ENCODE measurements around the gene FADS1. TPM values are rescaled to one million over a fixed set of nuclear protein-coding genes. Genes with fewer than 3 reads are reported as not detected.

The FADS1 gene
- total and polyA plus RNA-seq, 2 of the 13 experiments (the other 11 are each of a cell fraction or from before 2014, with no cell fraction given) = 91.8 to 108 TPM

DNA sequence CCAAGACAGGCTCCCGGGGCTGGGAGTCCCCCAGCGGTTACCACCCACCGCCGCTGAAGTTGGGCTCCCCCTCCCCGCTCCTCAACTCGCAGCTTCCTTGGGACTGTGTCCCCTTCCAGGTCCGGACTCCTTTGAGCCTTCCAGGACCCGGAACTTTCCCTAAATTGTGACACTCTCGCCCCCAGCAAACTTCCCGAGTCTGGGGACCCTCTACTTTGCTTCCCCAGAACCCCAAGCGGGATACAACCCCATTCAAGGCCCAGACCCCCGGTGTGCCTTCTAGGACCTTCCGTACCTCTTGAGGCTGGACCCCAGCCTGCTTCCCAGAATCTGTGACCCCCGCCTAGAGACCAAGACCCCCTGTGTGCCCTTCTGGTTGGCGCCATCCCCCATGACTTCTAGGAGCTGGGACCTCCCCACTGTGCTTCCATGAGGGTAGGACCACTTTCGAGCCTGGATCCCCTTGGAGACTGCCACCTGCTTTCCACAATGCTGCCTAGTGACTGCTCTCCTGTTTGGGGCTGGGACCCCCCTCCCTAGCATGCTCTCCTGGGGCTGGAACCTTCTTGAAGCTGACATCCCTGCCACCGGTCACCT, 63.8 kb downstream of the FADS1 start (continued):
- TF ChIP-seq, protein P1, sequence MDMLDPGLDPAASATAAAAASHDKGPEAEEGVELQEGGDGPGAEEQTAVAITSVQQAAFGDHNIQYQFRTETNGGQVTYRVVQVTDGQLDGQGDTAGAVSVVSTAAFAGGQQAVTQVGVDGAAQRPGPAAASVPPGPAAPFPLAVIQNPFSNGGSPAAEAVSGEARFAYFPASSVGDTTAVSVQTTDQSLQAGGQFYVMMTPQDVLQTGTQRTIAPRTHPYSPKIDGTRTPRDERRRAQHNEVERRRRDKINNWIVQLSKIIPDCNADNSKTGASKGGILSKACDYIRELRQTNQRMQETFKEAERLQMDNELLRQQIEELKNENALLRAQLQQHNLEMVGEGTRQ (IDR thresholded peaks at IDR 0.05; ENCODE audit: low read depth, low read length) = no peak
- TF ChIP-seq, protein P1 (CRISPR knock-in tag; IDR thresholded peaks at IDR 0.05; ENCODE audit: borderline replicate concordance) = no peak
- TF ChIP-seq, protein P2, sequence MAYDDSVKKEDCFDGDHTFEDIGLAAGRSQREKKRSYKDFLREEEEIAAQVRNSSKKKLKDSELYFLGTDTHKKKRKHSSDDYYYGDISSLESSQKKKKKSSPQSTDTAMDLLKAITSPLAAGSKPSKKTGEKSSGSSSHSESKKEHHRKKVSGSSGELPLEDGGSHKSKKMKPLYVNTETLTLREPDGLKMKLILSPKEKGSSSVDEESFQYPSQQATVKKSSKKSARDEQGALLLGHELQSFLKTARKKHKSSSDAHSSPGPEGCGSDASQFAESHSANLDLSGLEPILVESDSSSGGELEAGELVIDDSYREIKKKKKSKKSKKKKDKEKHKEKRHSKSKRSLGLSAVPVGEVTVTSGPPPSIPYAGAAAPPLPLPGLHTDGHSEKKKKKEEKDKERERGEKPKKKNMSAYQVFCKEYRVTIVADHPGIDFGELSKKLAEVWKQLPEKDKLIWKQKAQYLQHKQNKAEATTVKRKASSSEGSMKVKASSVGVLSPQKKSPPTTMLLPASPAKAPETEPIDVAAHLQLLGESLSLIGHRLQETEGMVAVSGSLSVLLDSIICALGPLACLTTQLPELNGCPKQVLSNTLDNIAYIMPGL (CRISPR knock-in tag; IDR thresholded peaks at IDR 0.05; ENCODE audit: borderline replicate concordance in 1 of 2, low read depth in 1 of 2) = peak in 1 of 2 experiments; percentile 6; a peak in 1 of 4 replicates
- TF ChIP-seq ZNF121 (CRISPR knock-in tag; IDR thresholded peaks at IDR 0.05) (no peak), ZNF468 (CRISPR knock-in tag; IDR thresholded peaks at IDR 0.05) (0 out of 2 replicates have a peak, but pooled peaks have one; percentile 42), ZNF720 (CRISPR knock-in tag; IDR thresholded peaks at IDR 0.05) (no peak), KDM6A (CRISPR knock-in tag; IDR thresholded peaks at IDR 0.05; ENCODE audit: low read depth) (no peak), PAWR (CRISPR knock-in tag; IDR thresholded peaks at IDR 0.05; ENCODE audit: borderline replicate concordance) (no peak), DNMT1 (CRISPR knock-in tag; IDR thresholded peaks at IDR 0.05) (0 out of 2 replicates have a peak, but pooled peaks have one; percentile 34), ZNF552 (CRISPR knock-in tag; IDR thresholded peaks at IDR 0.05; ENCODE audit: borderline replicate concordance) (no peak), SETDB1 (CRISPR knock-in tag; IDR thresholded peaks at IDR 0.05; ENCODE audit: borderline replicate concordance) (no peak), ZNF891 (CRISPR knock-in tag; IDR thresholded peaks at IDR 0.05) (no peak), ZNF143 (CRISPR knock-in tag; IDR thresholded peaks at IDR 0.05) (no peak)
- TF ChIP-seq, protein P3, sequence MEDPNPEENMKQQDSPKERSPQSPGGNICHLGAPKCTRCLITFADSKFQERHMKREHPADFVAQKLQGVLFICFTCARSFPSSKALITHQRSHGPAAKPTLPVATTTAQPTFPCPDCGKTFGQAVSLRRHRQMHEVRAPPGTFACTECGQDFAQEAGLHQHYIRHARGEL (CRISPR knock-in tag; IDR thresholded peaks at IDR 0.05) = no peak
- TF ChIP-seq, protein P4, sequence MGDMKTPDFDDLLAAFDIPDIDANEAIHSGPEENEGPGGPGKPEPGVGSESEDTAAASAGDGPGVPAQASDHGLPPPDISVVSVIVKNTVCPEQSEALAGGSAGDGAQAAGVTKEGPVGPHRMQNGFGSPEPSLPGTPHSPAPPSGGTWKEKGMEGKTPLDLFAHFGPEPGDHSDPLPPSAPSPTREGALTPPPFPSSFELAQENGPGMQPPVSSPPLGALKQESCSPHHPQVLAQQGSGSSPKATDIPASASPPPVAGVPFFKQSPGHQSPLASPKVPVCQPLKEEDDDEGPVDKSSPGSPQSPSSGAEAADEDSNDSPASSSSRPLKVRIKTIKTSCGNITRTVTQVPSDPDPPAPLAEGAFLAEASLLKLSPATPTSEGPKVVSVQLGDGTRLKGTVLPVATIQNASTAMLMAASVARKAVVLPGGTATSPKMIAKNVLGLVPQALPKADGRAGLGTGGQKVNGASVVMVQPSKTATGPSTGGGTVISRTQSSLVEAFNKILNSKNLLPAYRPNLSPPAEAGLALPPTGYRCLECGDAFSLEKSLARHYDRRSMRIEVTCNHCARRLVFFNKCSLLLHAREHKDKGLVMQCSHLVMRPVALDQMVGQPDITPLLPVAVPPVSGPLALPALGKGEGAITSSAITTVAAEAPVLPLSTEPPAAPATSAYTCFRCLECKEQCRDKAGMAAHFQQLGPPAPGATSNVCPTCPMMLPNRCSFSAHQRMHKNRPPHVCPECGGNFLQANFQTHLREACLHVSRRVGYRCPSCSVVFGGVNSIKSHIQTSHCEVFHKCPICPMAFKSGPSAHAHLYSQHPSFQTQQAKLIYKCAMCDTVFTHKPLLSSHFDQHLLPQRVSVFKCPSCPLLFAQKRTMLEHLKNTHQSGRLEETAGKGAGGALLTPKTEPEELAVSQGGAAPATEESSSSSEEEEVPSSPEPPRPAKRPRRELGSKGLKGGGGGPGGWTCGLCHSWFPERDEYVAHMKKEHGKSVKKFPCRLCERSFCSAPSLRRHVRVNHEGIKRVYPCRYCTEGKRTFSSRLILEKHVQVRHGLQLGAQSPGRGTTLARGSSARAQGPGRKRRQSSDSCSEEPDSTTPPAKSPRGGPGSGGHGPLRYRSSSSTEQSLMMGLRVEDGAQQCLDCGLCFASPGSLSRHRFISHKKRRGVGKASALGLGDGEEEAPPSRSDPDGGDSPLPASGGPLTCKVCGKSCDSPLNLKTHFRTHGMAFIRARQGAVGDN (CRISPR knock-in tag; IDR thresholded peaks at IDR 0.05) = peak; percentile 59
- TF ChIP-seq, protein P5, sequence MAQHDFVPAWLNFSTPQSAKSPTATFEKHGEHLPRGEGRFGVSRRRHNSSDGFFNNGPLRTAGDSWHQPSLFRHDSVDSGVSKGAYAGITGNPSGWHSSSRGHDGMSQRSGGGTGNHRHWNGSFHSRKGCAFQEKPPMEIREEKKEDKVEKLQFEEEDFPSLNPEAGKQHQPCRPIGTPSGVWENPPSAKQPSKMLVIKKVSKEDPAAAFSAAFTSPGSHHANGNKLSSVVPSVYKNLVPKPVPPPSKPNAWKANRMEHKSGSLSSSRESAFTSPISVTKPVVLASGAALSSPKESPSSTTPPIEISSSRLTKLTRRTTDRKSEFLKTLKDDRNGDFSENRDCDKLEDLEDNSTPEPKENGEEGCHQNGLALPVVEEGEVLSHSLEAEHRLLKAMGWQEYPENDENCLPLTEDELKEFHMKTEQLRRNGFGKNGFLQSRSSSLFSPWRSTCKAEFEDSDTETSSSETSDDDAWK (CRISPR knock-in tag; IDR thresholded peaks at IDR 0.05) = no peak
- TF ChIP-seq, protein P6, sequence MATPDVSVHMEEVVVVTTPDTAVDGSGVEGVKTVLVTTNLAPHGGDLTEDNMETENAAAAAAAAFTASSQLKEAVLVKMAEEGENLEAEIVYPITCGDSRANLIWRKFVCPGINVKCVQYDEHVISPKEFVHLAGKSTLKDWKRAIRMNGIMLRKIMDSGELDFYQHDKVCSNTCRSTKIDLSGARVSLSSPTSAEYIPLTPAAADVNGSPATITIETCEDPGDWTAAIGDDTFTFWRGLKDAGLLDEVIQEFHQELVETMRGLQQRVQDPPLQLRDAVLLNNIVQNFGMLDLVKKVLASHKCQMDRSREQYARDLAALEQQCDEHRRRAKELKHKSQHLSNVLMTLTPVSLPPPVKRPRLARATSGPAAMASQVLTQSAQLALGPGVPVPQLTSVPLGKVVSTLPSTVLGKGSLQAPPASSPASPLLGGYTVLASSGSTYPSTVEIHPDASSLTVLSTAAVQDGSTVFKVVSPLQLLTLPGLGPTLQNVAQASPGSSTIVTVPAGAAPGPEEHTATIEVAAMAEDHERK (CRISPR knock-in tag; IDR thresholded peaks at IDR 0.05; ENCODE audit: low read depth) = no peak

All from HepG2 (cell line).